ENCODE measurements around the gene TPRG1. TPM values are rescaled to one million over a fixed set of nuclear protein-coding genes. Genes with fewer than 3 reads are reported as not detected.

TPRG1 gene
- total RNA-seq, 1 donor from 2014 or later: 21.6 TPM

DNA sequence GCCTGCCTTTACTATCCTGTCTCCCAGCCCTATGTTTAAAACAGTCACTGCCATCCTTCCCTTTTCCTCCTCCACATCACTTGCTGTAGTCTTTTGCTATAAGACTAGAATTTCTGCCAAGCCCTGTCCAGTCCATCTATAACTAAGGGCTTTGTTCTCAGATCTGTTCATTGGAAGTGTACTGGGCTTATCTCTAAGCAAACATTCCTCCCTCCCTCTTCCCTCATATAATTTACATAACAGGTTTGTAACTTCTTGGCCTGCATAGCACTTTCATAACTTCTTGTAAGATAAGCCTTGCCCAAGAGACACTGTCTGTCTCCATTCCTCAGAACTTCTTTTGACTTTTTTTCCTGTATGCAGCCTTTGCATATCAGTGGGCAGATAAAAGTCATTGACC, 16.7 kb downstream of the TPRG1 start:
- no peak overlapping the region for H3K27ac ChIP-seq
- H3K4me3 ChIP-seq: no peak overlapping the region
- H3K36me3 ChIP-seq: no peaks in the 10 kb centered on the region
- no peak for DNase-seq (ENCODE audit: extremely low spot score in 2 of 2)
- no peaks in the 10 kb centered on the region for H3K27me3 ChIP-seq
- intact Hi-C loops (cut with DNase I): no loop called here
- H3K4me1 ChIP-seq: no peaks in the 10 kb centered on the region
- H3K9me3 ChIP-seq: peaks cover 8% of the 10 kb centered on the region
- no peak for TF ChIP-seq POLR2AphosphoS5 (IDR thresholded peaks at IDR 0.05; ENCODE audit: insufficient read depth in 1 of 2, low read depth in 1 of 2)
- TF ChIP-seq POLR2A (IDR thresholded peaks at IDR 0.05): no peak
- TF ChIP-seq, protein P1, sequence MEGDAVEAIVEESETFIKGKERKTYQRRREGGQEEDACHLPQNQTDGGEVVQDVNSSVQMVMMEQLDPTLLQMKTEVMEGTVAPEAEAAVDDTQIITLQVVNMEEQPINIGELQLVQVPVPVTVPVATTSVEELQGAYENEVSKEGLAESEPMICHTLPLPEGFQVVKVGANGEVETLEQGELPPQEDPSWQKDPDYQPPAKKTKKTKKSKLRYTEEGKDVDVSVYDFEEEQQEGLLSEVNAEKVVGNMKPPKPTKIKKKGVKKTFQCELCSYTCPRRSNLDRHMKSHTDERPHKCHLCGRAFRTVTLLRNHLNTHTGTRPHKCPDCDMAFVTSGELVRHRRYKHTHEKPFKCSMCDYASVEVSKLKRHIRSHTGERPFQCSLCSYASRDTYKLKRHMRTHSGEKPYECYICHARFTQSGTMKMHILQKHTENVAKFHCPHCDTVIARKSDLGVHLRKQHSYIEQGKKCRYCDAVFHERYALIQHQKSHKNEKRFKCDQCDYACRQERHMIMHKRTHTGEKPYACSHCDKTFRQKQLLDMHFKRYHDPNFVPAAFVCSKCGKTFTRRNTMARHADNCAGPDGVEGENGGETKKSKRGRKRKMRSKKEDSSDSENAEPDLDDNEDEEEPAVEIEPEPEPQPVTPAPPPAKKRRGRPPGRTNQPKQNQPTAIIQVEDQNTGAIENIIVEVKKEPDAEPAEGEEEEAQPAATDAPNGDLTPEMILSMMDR (IDR thresholded peaks at IDR 0.05): no peak

DNA sequence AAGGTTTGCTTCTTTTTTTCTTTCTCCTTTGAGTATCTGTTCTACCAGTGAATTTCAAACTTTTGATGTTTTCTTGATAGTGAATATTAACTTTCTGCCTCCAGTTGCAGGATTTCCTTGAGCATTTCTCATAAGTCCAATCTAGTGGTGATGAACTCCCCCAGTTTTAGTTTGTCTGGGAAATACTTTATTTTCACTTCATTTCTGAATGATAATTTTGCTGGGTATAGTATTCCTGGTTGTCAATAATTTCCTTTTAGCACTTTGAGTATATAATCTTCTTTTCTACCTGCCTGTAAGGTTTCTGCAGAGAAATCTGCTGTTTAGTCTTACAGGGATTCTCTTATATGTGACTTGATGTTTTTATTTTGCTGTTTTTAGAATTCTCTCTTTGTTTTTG, 21.0 kb downstream of the TPRG1 start:
- no peak overlapping the region for H3K27ac ChIP-seq
- no peaks in the 10 kb centered on the region for H3K36me3 ChIP-seq
- H3K27me3 ChIP-seq: no peaks in the 10 kb centered on the region
- no peak for DNase-seq (ENCODE audit: extremely low spot score in 2 of 2)
- no peaks in the 10 kb centered on the region for H3K4me1 ChIP-seq
- no peak overlapping the region for H3K4me3 ChIP-seq
- intact Hi-C loops (cut with DNase I): no loop called here
- TF ChIP-seq POLR2A (IDR thresholded peaks at IDR 0.05) (no peak), POLR2AphosphoS5 (IDR thresholded peaks at IDR 0.05; ENCODE audit: insufficient read depth in 1 of 2, low read depth in 1 of 2) (no peak)
- TF ChIP-seq, protein P1 (IDR thresholded peaks at IDR 0.05): no peak
- H3K9me3 ChIP-seq: peaks cover 8% of the 10 kb centered on the region

DNA sequence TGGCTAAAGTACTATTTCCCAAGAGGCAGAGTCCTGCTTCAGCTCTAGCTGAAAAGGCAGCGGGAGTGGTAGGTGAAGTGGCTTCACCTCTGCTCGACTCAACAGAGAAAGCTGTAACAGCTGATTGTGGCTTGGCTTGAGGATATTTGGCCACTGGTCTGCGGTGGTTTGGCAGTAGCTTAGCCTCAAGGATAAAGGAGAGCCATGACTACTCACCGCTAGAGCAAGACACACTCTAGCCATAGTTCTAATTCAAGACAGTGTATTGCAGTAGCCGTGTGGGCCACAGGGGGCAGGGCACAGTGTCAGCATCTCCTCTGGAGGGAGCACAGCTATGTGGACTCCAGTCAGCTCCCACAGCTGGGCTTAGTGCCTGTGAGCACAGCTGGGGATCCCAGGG, 23.5 kb downstream of the TPRG1 start:
- H3K4me1 ChIP-seq: no peaks in the 10 kb centered on the region
- H3K27ac ChIP-seq: no peak overlapping the region
- no peak overlapping the region for H3K4me3 ChIP-seq
- intact Hi-C loops (cut with DNase I): no loop called here
- H3K27me3 ChIP-seq: no peaks in the 10 kb centered on the region
- no peak for DNase-seq (ENCODE audit: extremely low spot score in 2 of 2)
- H3K9me3 ChIP-seq: peaks cover 8% of the 10 kb centered on the region
- TF ChIP-seq, protein P1 (IDR thresholded peaks at IDR 0.05): no peak
- no peak for TF ChIP-seq POLR2A (IDR thresholded peaks at IDR 0.05)
- no peak for TF ChIP-seq POLR2AphosphoS5 (IDR thresholded peaks at IDR 0.05; ENCODE audit: insufficient read depth in 1 of 2, low read depth in 1 of 2)
- H3K36me3 ChIP-seq: no peaks in the 10 kb centered on the region

DNA sequence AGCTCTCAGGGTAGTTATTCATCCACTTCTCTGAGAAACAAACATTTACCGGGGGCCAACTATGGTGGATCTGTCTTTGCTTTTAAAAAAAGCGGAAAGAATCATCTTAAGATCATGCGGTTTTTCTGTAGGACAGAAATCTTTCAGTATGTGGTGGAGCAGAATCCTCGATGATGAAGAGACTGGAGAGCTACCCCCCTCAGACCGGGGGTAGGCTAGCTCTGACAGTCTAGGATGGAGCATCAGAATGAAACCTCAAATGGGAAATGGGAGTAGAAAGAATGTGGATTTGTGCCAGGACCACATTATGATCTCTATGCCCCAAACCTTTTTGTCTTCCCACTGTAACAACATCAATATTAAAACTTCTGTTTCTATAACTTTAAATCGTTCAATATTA, 30.3 kb downstream of the TPRG1 start:
- no peaks in the 10 kb centered on the region for H3K27me3 ChIP-seq
- no peaks in the 10 kb centered on the region for H3K36me3 ChIP-seq
- H3K27ac ChIP-seq: no peak overlapping the region
- intact Hi-C loops (cut with DNase I): no loop called here
- H3K4me1 ChIP-seq: no peaks in the 10 kb centered on the region
- H3K9me3 ChIP-seq: no peaks in the 10 kb centered on the region
- H3K4me3 ChIP-seq: no peak overlapping the region
- TF ChIP-seq, protein P1 (IDR thresholded peaks at IDR 0.05): no peak
- TF ChIP-seq POLR2AphosphoS5 (IDR thresholded peaks at IDR 0.05; ENCODE audit: insufficient read depth in 1 of 2, low read depth in 1 of 2): no peak
- no peak for TF ChIP-seq POLR2A (IDR thresholded peaks at IDR 0.05)
- DNase-seq (ENCODE audit: extremely low spot score in 2 of 2): no peak

DNA sequence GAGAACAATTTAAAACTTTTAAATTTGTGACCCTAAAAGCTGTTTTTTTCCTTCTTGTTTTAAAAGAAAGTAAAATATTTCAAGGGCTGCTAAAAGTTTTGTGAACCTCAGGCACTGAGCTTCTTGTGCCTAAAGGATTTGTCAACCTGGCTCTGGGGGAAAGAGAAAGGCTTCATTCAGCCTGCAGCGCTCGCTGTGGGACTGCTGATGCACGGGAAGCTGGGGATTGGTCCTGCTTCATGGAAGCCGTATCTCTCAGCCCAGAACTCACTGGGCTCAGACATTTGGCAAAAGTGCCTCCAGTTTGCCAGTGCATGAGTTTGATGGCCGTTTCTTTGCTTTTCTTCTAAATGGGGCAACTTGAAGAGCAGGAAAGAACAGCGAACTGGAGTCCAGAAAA, 30.8 kb downstream of the TPRG1 start:
- H3K27me3 ChIP-seq: no peaks in the 10 kb centered on the region
- intact Hi-C loops (cut with DNase I): no loop called here
- no peak for DNase-seq (ENCODE audit: extremely low spot score in 2 of 2)
- H3K36me3 ChIP-seq: no peaks in the 10 kb centered on the region
- H3K4me1 ChIP-seq: no peaks in the 10 kb centered on the region
- no peaks in the 10 kb centered on the region for H3K9me3 ChIP-seq
- TF ChIP-seq POLR2A (IDR thresholded peaks at IDR 0.05) (no peak), POLR2AphosphoS5 (IDR thresholded peaks at IDR 0.05; ENCODE audit: insufficient read depth in 1 of 2, low read depth in 1 of 2) (no peak)
- TF ChIP-seq, protein P1 (IDR thresholded peaks at IDR 0.05): no peak
- H3K27ac ChIP-seq: no peak overlapping the region
- no peak overlapping the region for H3K4me3 ChIP-seq

Measured in vagina (tissue), 2 donors.